UCSD-AML1 (cell line): ENCODE data around the gene VWC2L.

Source experiments
- DNase-seq: peaks from one replicate; lab custom pipeline; 2025; ENCODE audit not compliant: unreplicated experiment; lab: John Stamatoyannopoulos, UW

Gene VWC2L

GRCh38 chr2:214579035-214579434, 168.2 kb downstream of the VWC2L start:
- DNase-seq: no peak

GRCh38 chr2:214587442-214587841, 176.6 kb downstream of the VWC2L start:
- DNase-seq: no peak

GRCh38 chr2:214591366-214591765, 180.5 kb downstream of the VWC2L start:
- DNase-seq: no peak

- no peak for DNase-seq
Measured at GRCh38 chr2:214592011-214592410, 181.2 kb downstream of the VWC2L start.

- no peak for DNase-seq
Measured at GRCh38 chr2:214593727-214594126, 182.9 kb downstream of the VWC2L start.

GRCh38 chr2:214601852-214602633, 191.2 kb downstream of the VWC2L start:
- DNase-seq: no peak

- DNase-seq: no peak
Measured at GRCh38 chr2:214604861-214605260, 194.0 kb downstream of the VWC2L start.

GRCh38 chr2:214607051-214607450, 196.2 kb downstream of the VWC2L start:
- DNase-seq: no peak

- no peak for DNase-seq
Measured at GRCh38 chr2:214611015-214611414, 200.2 kb downstream of the VWC2L start.

GRCh38 chr2:214624166-214624760, 213.4 kb downstream of the VWC2L start:
- no peak for DNase-seq

- DNase-seq: no peak
Measured at GRCh38 chr2:214628091-214628490, 217.2 kb downstream of the VWC2L start.
